Measurements from ENCODE around the gene SIX2. TPM values are rescaled to one million over a fixed set of nuclear protein-coding genes. Genes with fewer than 3 reads are reported as not detected.

SIX2 gene
- total and polyA plus RNA-seq, 2 of the 8 experiments (the other 6 are each of a cell fraction or from before 2014, with no cell fraction given): 0.47 to 1.0 TPM

- TF ChIP-seq CHD7 (IDR thresholded peaks at IDR 0.05; ENCODE audit: insufficient replicate concordance, low read length) (no peak), CTCF (IDR thresholded peaks at IDR 0.05; ENCODE audit: control extremely low read depth in 1 of 3, insufficient read depth in 1 of 3, low read depth in 1 of 3, low read length in 3 of 3) (no peak), SAP30 (IDR thresholded peaks at IDR 0.05; ENCODE audit: insufficient read depth, insufficient replicate concordance, low read length) (no peak), E2F6 (IDR thresholded peaks at IDR 0.05) (no peak), HDAC2 (IDR thresholded peaks at IDR 0.05; ENCODE audit: borderline replicate concordance in 1 of 2, low read depth in 2 of 2, low read length in 2 of 2) (no peak)
These were observed 3.0 kb downstream of the SIX2 start (continued) for GRCh38 chr2:45006041-45006941.
